Duodenal mucosa (tissue), 2 donors: ENCODE results near the gene COMMD1.

Experiments
- H3K27ac ChIP-seq: one replicate; pipeline ENCODE4 v1.7.0; 2013; ENCODE audit warnings: low read depth, low read length
- H3K27me3 ChIP-seq, 2 donors: one replicate each; pipeline ENCODE4 v1.7.0; 2013; ENCODE audit warnings: low read length in 2 of 2, control low read depth in 1 of 2; ENCODE audit not compliant: insufficient read depth in 2 of 2, control insufficient read depth in 1 of 2
- H3K36me3 ChIP-seq, 2 donors: one replicate each; pipeline ENCODE4 v1.7.0; 2013; ENCODE audit warnings: low read length in 2 of 2, control low read depth in 1 of 2; ENCODE audit not compliant: insufficient read depth in 2 of 2, control insufficient read depth in 1 of 2
- H3K4me1 ChIP-seq, 2 donors: one replicate each; pipeline ENCODE4 v1.7.0; 2013; ENCODE audit warnings: low read length in 2 of 2, control low read depth in 1 of 2; ENCODE audit not compliant: insufficient read depth in 2 of 2, control insufficient read depth in 1 of 2
- H3K4me3 ChIP-seq, 2 donors: one replicate each; pipeline ENCODE4 v1.7.0; 2013; ENCODE audit warnings: low read length in 2 of 2, low read depth in 1 of 2
- H3K9ac ChIP-seq, 2 donors: one replicate each; pipeline ENCODE4 v1.7.0; 2013; ENCODE audit warnings: low read length in 2 of 2, low read depth in 1 of 2
- H3K9me3 ChIP-seq, 2 donors: one replicate each; pipeline ENCODE4 v1.7.0; 2013; ENCODE audit warnings: low read length in 2 of 2, control low read depth in 1 of 2; ENCODE audit not compliant: control insufficient read depth in 1 of 2

Gene COMMD1

GRCh38 chr2:61920548-61920947 lies 15.1 kb downstream of the COMMD1 start:
- no peaks in the 10 kb centered on the region for H3K36me3 ChIP-seq
- no peaks in the 10 kb centered on the region for H3K27me3 ChIP-seq
- H3K9me3 ChIP-seq = no peaks in the 10 kb centered on the region
- no peak overlapping the region for H3K4me3 ChIP-seq
- H3K27ac ChIP-seq = no peak overlapping the region
- H3K9ac ChIP-seq = no peak overlapping the region
- H3K4me1 ChIP-seq = no peaks in the 10 kb centered on the region

GRCh38 chr2:61922714-61923113 lies 17.2 kb downstream of the COMMD1 start:
- Histone ChIP-seq H3K27me3 (no peaks in the 10 kb centered on the region), H3K36me3 (no peaks in the 10 kb centered on the region), H3K27ac (no peak overlapping the region), H3K9me3 (no peaks in the 10 kb centered on the region), H3K9ac (no peak overlapping the region), H3K4me1 (no peaks in the 10 kb centered on the region), H3K4me3 (no peak overlapping the region)

- no peaks in the 10 kb centered on the region for H3K4me1 ChIP-seq
- no peaks in the 10 kb centered on the region for H3K27me3 ChIP-seq
- H3K4me3 ChIP-seq = no peak overlapping the region
- no peaks in the 10 kb centered on the region for H3K9me3 ChIP-seq
- no peaks in the 10 kb centered on the region for H3K36me3 ChIP-seq
- no peak overlapping the region for H3K9ac ChIP-seq
- no peak overlapping the region for H3K27ac ChIP-seq
These were observed 19.6 kb downstream of the COMMD1 start for GRCh38 chr2:61924895-61925663.

GRCh38 chr2:61926531-61927477 lies 21.3 kb downstream of the COMMD1 start:
- Histone ChIP-seq H3K27ac (no peak overlapping the region), H3K9me3 (no peaks in the 10 kb centered on the region), H3K4me3 (no peak overlapping the region), H3K36me3 (no peaks in the 10 kb centered on the region), H3K9ac (no peak overlapping the region), H3K27me3 (no peaks in the 10 kb centered on the region), H3K4me1 (no peaks in the 10 kb centered on the region)

- H3K4me1 ChIP-seq = no peaks in the 10 kb centered on the region
- H3K4me3 ChIP-seq = peak overlapping the region in 1 of 2 donors; percentile 3
- no peaks in the 10 kb centered on the region for H3K36me3 ChIP-seq
- H3K27ac ChIP-seq = no peak overlapping the region
- H3K9me3 ChIP-seq = no peaks in the 10 kb centered on the region
- H3K9ac ChIP-seq = no peak overlapping the region
- no peaks in the 10 kb centered on the region for H3K27me3 ChIP-seq
These were observed 23.5 kb downstream of the COMMD1 start for GRCh38 chr2:61928826-61929461.

- no peak overlapping the region for H3K9ac ChIP-seq
- H3K36me3 ChIP-seq = no peaks in the 10 kb centered on the region
- no peaks in the 10 kb centered on the region for H3K9me3 ChIP-seq
- no peaks in the 10 kb centered on the region for H3K4me1 ChIP-seq
- H3K4me3 ChIP-seq = no peak overlapping the region
- no peaks in the 10 kb centered on the region for H3K27me3 ChIP-seq
- H3K27ac ChIP-seq = no peak overlapping the region
These were observed 31.6 kb downstream of the COMMD1 start for GRCh38 chr2:61937098-61937497.

- H3K9ac ChIP-seq = no peak overlapping the region
- no peaks in the 10 kb centered on the region for H3K27me3 ChIP-seq
- H3K36me3 ChIP-seq = no peaks in the 10 kb centered on the region
- H3K27ac ChIP-seq = no peak overlapping the region
- H3K9me3 ChIP-seq = no peaks in the 10 kb centered on the region
- no peaks in the 10 kb centered on the region for H3K4me1 ChIP-seq
- no peak overlapping the region for H3K4me3 ChIP-seq
These were observed 32.4 kb downstream of the COMMD1 start for GRCh38 chr2:61937886-61938285.

GRCh38 chr2:61938511-61938910 lies 33.0 kb downstream of the COMMD1 start:
- Histone ChIP-seq H3K27me3 (no peaks in the 10 kb centered on the region), H3K4me1 (no peaks in the 10 kb centered on the region), H3K27ac (no peak overlapping the region)

GRCh38 chr2:61943251-61943650 lies 37.8 kb downstream of the COMMD1 start:
- peaks cover 0 to 2% of the 10 kb centered on the region in 2 donors for H3K36me3 ChIP-seq
- H3K27me3 ChIP-seq = no peaks in the 10 kb centered on the region
- H3K27ac ChIP-seq = no peak overlapping the region
- no peak overlapping the region for H3K4me3 ChIP-seq
- no peak overlapping the region for H3K9ac ChIP-seq
- no peaks in the 10 kb centered on the region for H3K9me3 ChIP-seq
- H3K4me1 ChIP-seq = no peaks in the 10 kb centered on the region

More at GRCh38 chr2:61938511-61938910, 33.0 kb downstream of the COMMD1 start:
- Histone ChIP-seq H3K36me3 (peaks cover 0 to 1% of the 10 kb centered on the region in 2 donors), H3K9ac (no peak overlapping the region), H3K4me3 (no peak overlapping the region), H3K9me3 (no peaks in the 10 kb centered on the region)

GRCh38 chr2:61946666-61947065 lies 41.2 kb downstream of the COMMD1 start:
- Histone ChIP-seq H3K36me3 (peaks cover 0 to 2% of the 10 kb centered on the region in 2 donors), H3K27ac (no peak overlapping the region)

More at GRCh38 chr2:61946666-61947065, 41.2 kb downstream of the COMMD1 start:
- Histone ChIP-seq H3K9ac (no peak overlapping the region), H3K4me3 (no peak overlapping the region), H3K9me3 (no peaks in the 10 kb centered on the region), H3K27me3 (no peaks in the 10 kb centered on the region), H3K4me1 (no peaks in the 10 kb centered on the region)
